ENCODE results near the gene AFG3L2. TPM values are rescaled to one million over a fixed set of nuclear protein-coding genes. Genes with fewer than 3 reads are reported as not detected.

The AFG3L2 gene
- total RNA-seq, 1 donor from 2014 or later = 136 TPM

DNA sequence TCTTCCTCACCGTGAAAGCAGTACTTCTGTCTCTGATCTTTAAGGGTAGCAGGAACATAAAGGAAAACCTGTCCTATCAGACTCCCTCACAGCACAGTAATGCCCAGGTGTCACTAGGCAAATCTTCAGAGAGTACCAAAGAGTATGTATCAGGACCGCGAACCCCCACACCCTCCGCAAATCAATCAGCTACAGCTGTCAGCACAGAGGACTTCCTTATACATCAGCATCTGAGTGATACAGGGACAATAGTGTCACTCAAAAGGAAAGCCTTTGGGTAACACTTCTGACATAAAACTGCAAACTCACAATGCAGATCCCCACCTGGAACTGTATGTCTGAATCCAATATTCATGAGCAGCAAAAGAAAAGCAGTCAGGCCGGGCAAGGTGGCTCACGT, 2.6 kb downstream of the AFG3L2 start:
- Histone ChIP-seq H3K4me1 (peaks cover 84% of the 10 kb centered on the region), H3K9me3 (replicated peaks) (no peaks in the 10 kb centered on the region), H3K27me3 (ENCODE audit: low read depth) (no peaks in the 10 kb centered on the region), H3K36me3 (peaks cover 12% of the 10 kb centered on the region), H3K27ac (replicated peaks) (peak overlapping the region; percentile 100), H3K4me3 (peak overlapping the region; percentile 90)
- TF ChIP-seq, protein P1, sequence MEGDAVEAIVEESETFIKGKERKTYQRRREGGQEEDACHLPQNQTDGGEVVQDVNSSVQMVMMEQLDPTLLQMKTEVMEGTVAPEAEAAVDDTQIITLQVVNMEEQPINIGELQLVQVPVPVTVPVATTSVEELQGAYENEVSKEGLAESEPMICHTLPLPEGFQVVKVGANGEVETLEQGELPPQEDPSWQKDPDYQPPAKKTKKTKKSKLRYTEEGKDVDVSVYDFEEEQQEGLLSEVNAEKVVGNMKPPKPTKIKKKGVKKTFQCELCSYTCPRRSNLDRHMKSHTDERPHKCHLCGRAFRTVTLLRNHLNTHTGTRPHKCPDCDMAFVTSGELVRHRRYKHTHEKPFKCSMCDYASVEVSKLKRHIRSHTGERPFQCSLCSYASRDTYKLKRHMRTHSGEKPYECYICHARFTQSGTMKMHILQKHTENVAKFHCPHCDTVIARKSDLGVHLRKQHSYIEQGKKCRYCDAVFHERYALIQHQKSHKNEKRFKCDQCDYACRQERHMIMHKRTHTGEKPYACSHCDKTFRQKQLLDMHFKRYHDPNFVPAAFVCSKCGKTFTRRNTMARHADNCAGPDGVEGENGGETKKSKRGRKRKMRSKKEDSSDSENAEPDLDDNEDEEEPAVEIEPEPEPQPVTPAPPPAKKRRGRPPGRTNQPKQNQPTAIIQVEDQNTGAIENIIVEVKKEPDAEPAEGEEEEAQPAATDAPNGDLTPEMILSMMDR (IDR thresholded peaks at IDR 0.05; ENCODE audit: borderline replicate concordance) = no peak
- DNase-seq = no peak
- intact Hi-C loops (cut with micrococcal nuclease) = no loop called here

DNA sequence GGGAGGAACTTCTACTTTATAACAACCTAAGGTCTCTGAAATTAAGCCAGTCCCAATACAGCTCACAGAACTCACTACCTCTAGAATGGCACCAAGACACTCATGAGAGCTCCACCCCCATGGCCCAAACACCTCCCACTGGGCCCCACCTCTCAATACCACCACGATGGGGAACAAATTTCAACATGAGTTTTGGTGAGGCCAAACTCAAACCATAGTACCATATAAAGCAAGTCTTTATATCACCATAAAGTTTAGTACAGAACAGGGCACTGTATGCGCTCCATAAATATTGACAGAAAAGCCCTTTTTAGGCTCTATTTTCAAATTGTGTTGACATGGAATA, 3.3 kb downstream of the AFG3L2 start:
- H3K27ac ChIP-seq (replicated peaks) = peak overlapping the region; percentile 100
- peaks cover 90% of the 10 kb centered on the region for H3K4me1 ChIP-seq
- peaks cover 18% of the 10 kb centered on the region for H3K36me3 ChIP-seq

DNA sequence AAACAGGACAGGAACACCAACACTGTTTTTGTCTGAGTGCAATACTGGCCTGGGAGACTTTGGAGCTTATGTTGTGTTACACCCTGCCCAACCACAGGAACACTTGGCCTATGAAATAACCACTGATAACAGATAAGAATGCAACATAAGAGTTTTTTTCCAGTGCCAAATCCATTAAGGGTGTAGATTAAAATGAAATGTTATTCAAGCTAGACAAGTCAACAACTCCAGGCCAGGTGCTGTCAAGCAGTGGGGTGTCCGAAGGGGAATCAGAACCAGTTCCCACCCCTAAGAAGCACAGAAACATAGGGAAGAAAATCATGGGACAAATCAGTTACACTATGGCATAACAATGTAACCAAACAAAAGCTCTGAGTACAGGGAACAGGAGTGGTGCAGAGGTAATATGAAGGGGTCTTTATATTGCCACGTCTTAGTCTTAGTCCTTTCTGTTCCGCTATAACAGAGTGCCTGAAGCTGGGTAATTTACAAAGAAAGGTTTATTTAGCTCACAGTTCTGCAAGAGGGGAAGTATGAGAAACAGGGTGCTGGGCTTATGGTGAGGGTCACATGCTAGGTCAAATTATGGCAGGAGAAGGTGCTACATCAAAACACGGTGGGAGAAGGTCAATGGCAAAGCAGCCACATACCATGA, 3.8 kb downstream of the AFG3L2 start:
- peak overlapping the region; percentile 100 for H3K27ac ChIP-seq (replicated peaks)
- intact Hi-C loops (cut with micrococcal nuclease) = no loop called here
- peaks cover 94% of the 10 kb centered on the region for H3K4me1 ChIP-seq
- peaks cover 23% of the 10 kb centered on the region for H3K36me3 ChIP-seq
- no peak for DNase-seq
- H3K4me3 ChIP-seq = peak overlapping the region; percentile 90
- TF ChIP-seq, protein P1 (IDR thresholded peaks at IDR 0.05; ENCODE audit: borderline replicate concordance) = no peak
- H3K27me3 ChIP-seq (ENCODE audit: low read depth) = no peaks in the 10 kb centered on the region
- H3K9me3 ChIP-seq (replicated peaks) = no peaks in the 10 kb centered on the region

More for the DNA sequence above, 3.3 kb downstream of the AFG3L2 start:
- peak overlapping the region; percentile 90 for H3K4me3 ChIP-seq
- H3K27me3 ChIP-seq (ENCODE audit: low read depth) = no peaks in the 10 kb centered on the region
- DNase-seq = no peak
- H3K9me3 ChIP-seq (replicated peaks) = no peaks in the 10 kb centered on the region
- TF ChIP-seq, protein P1 (IDR thresholded peaks at IDR 0.05; ENCODE audit: borderline replicate concordance) = no peak
- intact Hi-C loops (cut with micrococcal nuclease) = no loop called here

DNA sequence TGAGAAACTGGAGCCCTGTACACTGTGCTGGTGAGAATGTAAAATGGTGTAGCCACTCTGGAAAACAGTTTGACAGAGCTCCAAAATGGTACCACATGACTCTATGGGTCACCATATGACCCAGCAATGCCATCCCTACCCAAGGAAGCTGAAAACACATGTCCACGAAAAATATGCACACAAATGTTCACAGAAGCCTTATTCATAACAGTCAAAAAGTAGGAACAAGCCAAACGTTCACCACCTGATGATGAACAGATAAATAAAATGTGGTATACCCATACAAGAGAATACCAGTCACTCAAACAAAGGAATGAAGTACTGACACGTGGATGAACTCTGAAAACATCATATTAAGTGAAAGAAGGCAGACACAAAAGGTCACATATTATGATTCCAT, 4.6 kb downstream of the AFG3L2 start:
- no peaks in the 10 kb centered on the region for H3K9me3 ChIP-seq (replicated peaks)
- peak overlapping the region; percentile 90 for H3K4me3 ChIP-seq
- H3K36me3 ChIP-seq = peaks cover 31% of the 10 kb centered on the region
- DNase-seq = no peak
- H3K4me1 ChIP-seq = peaks cover 95% of the 10 kb centered on the region
- intact Hi-C loops (cut with micrococcal nuclease) = no loop called here
- H3K27me3 ChIP-seq (ENCODE audit: low read depth) = no peaks in the 10 kb centered on the region
- H3K27ac ChIP-seq (replicated peaks) = peak overlapping the region; percentile 100
- TF ChIP-seq, protein P1 (IDR thresholded peaks at IDR 0.05; ENCODE audit: borderline replicate concordance) = no peak

DNA sequence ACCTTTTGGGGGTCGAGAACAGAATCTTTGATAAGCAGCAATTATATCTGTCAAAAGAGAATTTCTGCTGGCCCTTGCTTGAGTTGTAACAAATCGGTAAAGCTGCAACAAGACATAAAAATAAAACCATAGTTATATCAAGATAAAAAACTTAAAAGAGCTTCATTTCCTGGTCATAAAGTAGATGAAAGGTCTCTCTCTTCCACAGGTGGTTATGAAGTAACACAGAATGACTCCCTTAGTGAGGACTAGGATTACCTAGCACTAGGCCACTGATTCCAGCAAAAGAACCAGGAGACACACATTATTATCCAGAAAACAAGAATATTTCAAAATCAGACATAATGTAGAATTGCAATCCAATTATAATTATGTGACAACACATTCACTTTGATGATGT, 5.4 kb downstream of the AFG3L2 start:
- intact Hi-C loops (cut with micrococcal nuclease) = no loop called here
- no peaks in the 10 kb centered on the region for H3K9me3 ChIP-seq (replicated peaks)
- no peaks in the 10 kb centered on the region for H3K27me3 ChIP-seq (ENCODE audit: low read depth)
- TF ChIP-seq, protein P1 (IDR thresholded peaks at IDR 0.05; ENCODE audit: borderline replicate concordance) = no peak
- H3K4me3 ChIP-seq = no peak overlapping the region
- DNase-seq = no peak
- peak overlapping the region; percentile 100 for H3K27ac ChIP-seq (replicated peaks)
- H3K36me3 ChIP-seq = peaks cover 40% of the 10 kb centered on the region
- peaks cover 100% of the 10 kb centered on the region for H3K4me1 ChIP-seq

Measured in left ventricle myocardium inferior (tissue), 1 donor.